Suprapubic skin (tissue), 4 donors: Measurements from ENCODE around the gene FBXO40. TPM values are rescaled to one million over a fixed set of nuclear protein-coding genes. Genes with fewer than 3 reads are reported as not detected.

Source experiments
- DNase-seq, 2 donors: peaks; one replicate each; pipeline ENCODE4 v3.0.0-alpha.2; 2019; ENCODE audit warnings: low spot score in 2 of 2
- H3K27ac ChIP-seq: fragments of 200-600 bp; sonication (generic); one replicate; pipeline ENCODE4 v1.5.1; 2019
- H3K27me3 ChIP-seq: fragments of 200-600 bp; sonication (generic); one replicate; pipeline ENCODE4 v1.5.1; 2019
- H3K36me3 ChIP-seq: fragments of 200-600 bp; sonication (generic); one replicate; pipeline ENCODE4 v1.5.1; 2019
- H3K4me1 ChIP-seq: fragments of 200-600 bp; sonication (generic); one replicate; pipeline ENCODE4 v1.5.1; 2019
- H3K4me3 ChIP-seq: fragments of 200-600 bp; sonication (generic); one replicate; pipeline ENCODE4 v1.5.1; 2019; ENCODE audit warnings: mild to moderate bottlenecking
- H3K9me3 ChIP-seq: fragments of 200-600 bp; sonication (generic); one replicate; pipeline ENCODE4 v1.5.1; 2019
- EP300 ChIP-seq: sonication (generic); formaldehyde crosslinking; IDR thresholded peaks from one replicate; pipeline ENCODE4 v1.6.1; 2017; ENCODE audit warnings: antibody characterized with exemption
- POLR2A ChIP-seq, 2 donors: fragments of 450-650 bp; IDR thresholded peaks; one replicate each; pipeline ENCODE4 v1.6.1; 2017; ENCODE audit warnings: antibody characterized with exemption in 2 of 2, mild to moderate bottlenecking in 2 of 2, moderate library complexity in 2 of 2
- POLR2AphosphoS5 ChIP-seq, 3 donors: sonication (generic); formaldehyde crosslinking; IDR thresholded peaks; one replicate each; pipeline ENCODE4 v1.6.1; 2017; ENCODE audit warnings: antibody characterized with exemption in 3 of 3
- WGBS: methylation state at CpG from one replicate; pipeline ENCODE4 v1.1.5; 2018; 5-methylcytosine and 5-hydroxymethylcytosine counted together
- total RNA-seq, 4 donors: library from RNA; depleted of rRNA; stranded (reverse); fragments of >200 nt; gene quantifications; one replicate each; pipeline ENCODE4 v1.1.0, GENCODE V29; 2016
- TF ChIP-seq, protein P1 (sequence below), 2 donors: fragments of 200-600 bp in 1 of 2; fragments of 450-650 bp in 1 of 2; sonication (generic) in 1 of 2; IDR thresholded peaks; one replicate each; pipeline ENCODE4 v1.5.1; 2016 to 2019; ENCODE audit warnings: antibody characterized with exemption in 2 of 2, mild to moderate bottlenecking in 1 of 2, moderate library complexity in 1 of 2

Gene FBXO40
- total RNA-seq, 4 donors from 2014 or later: 0.11 TPM; not detected in 3

- 73% methylated on average over 14 of the region's 14 CpGs for WGBS
- Histone ChIP-seq H3K9me3 (no peaks in the 10 kb centered on the region), H3K27ac (no peak overlapping the region), H3K27me3 (no peaks in the 10 kb centered on the region), H3K4me3 (no peak overlapping the region), H3K4me1 (no peaks in the 10 kb centered on the region), H3K36me3 (no peaks in the 10 kb centered on the region)
- DNase-seq: no peak
- TF ChIP-seq, protein P1, sequence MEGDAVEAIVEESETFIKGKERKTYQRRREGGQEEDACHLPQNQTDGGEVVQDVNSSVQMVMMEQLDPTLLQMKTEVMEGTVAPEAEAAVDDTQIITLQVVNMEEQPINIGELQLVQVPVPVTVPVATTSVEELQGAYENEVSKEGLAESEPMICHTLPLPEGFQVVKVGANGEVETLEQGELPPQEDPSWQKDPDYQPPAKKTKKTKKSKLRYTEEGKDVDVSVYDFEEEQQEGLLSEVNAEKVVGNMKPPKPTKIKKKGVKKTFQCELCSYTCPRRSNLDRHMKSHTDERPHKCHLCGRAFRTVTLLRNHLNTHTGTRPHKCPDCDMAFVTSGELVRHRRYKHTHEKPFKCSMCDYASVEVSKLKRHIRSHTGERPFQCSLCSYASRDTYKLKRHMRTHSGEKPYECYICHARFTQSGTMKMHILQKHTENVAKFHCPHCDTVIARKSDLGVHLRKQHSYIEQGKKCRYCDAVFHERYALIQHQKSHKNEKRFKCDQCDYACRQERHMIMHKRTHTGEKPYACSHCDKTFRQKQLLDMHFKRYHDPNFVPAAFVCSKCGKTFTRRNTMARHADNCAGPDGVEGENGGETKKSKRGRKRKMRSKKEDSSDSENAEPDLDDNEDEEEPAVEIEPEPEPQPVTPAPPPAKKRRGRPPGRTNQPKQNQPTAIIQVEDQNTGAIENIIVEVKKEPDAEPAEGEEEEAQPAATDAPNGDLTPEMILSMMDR (IDR thresholded peaks at IDR 0.05): no peak
- TF ChIP-seq POLR2AphosphoS5 (IDR thresholded peaks at IDR 0.05) (no peak), POLR2A (IDR thresholded peaks at IDR 0.05) (no peak), EP300 (no peak)
Observed at GRCh38 chr3:121624147-121624899, 31.1 kb downstream of the FBXO40 start.

GRCh38 chr3:121626495-121626894 lies 33.3 kb downstream of the FBXO40 start:
- no peak overlapping the region for H3K4me3 ChIP-seq
- TF ChIP-seq POLR2A (IDR thresholded peaks at IDR 0.05) (no peak), EP300 (no peak), POLR2AphosphoS5 (IDR thresholded peaks at IDR 0.05) (no peak)
- TF ChIP-seq, protein P1 (IDR thresholded peaks at IDR 0.05): no peak
- H3K36me3 ChIP-seq: no peaks in the 10 kb centered on the region
- no peak for DNase-seq
- WGBS: 97% methylated on average over 4 of the region's 4 CpGs
- H3K27ac ChIP-seq: no peak overlapping the region
- H3K4me1 ChIP-seq: no peaks in the 10 kb centered on the region
- no peaks in the 10 kb centered on the region for H3K27me3 ChIP-seq
- H3K9me3 ChIP-seq: no peaks in the 10 kb centered on the region

DNA sequence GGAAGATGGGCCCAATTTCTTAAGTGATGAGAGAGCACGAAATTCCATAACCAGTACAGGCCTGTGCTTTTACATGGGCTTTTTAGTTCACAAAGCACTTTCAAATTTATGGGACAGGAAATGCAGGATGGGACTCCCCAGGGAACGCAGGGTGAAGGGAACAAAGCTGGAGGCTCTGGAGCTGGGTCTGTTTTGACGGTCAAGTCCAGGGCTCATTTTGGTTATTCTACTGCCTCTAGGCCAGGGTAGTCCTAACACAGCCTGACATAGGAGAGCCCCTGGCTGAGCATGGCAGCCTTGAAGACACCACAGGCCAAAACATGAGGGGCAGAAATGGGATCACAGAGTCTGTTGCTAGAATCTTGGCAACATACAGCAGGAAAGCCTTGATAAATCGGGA lies 34.0 kb downstream of the FBXO40 start:
- Histone ChIP-seq H3K36me3 (no peaks in the 10 kb centered on the region), H3K27ac (no peak overlapping the region), H3K4me3 (no peak overlapping the region), H3K27me3 (no peaks in the 10 kb centered on the region), H3K9me3 (no peaks in the 10 kb centered on the region), H3K4me1 (no peaks in the 10 kb centered on the region)
- no peak for DNase-seq
- no peak for TF ChIP-seq POLR2A (IDR thresholded peaks at IDR 0.05)
- TF ChIP-seq, protein P1 (IDR thresholded peaks at IDR 0.05): no peak
- TF ChIP-seq POLR2AphosphoS5 (IDR thresholded peaks at IDR 0.05): no peak
- no peak for TF ChIP-seq EP300
- WGBS: 84% methylated on average over 4 of the region's 4 CpGs

GRCh38 chr3:121627622-121628021 lies 34.4 kb downstream of the FBXO40 start:
- TF ChIP-seq POLR2A (IDR thresholded peaks at IDR 0.05) (no peak), EP300 (no peak), POLR2AphosphoS5 (IDR thresholded peaks at IDR 0.05) (no peak)
- TF ChIP-seq, protein P1 (IDR thresholded peaks at IDR 0.05): no peak
- DNase-seq: no peak

GRCh38 chr3:121629601-121630000 lies 36.4 kb downstream of the FBXO40 start:
- no peaks in the 10 kb centered on the region for H3K4me1 ChIP-seq
- no peak for DNase-seq

More at GRCh38 chr3:121627622-121628021, 34.4 kb downstream of the FBXO40 start:
- no peaks in the 10 kb centered on the region for H3K36me3 ChIP-seq
- no peak overlapping the region for H3K27ac ChIP-seq
- H3K9me3 ChIP-seq: no peaks in the 10 kb centered on the region
- WGBS: 67% methylated on average over 3 of the region's 3 CpGs
- H3K4me1 ChIP-seq: no peaks in the 10 kb centered on the region
- no peaks in the 10 kb centered on the region for H3K27me3 ChIP-seq
- no peak overlapping the region for H3K4me3 ChIP-seq

More at GRCh38 chr3:121629601-121630000, 36.4 kb downstream of the FBXO40 start:
- Histone ChIP-seq H3K27me3 (no peaks in the 10 kb centered on the region), H3K36me3 (peaks cover 5% of the 10 kb centered on the region), H3K27ac (no peak overlapping the region), H3K4me3 (no peak overlapping the region), H3K9me3 (no peaks in the 10 kb centered on the region)
- TF ChIP-seq EP300 (no peak), POLR2A (IDR thresholded peaks at IDR 0.05) (no peak), POLR2AphosphoS5 (IDR thresholded peaks at IDR 0.05) (no peak)
- TF ChIP-seq, protein P1 (IDR thresholded peaks at IDR 0.05): no peak
- WGBS: 82% methylated on average over 6 of the region's 6 CpGs
